IPS-NIHi7 (cell line): ENCODE results near the gene PDE4B.
A peak's percentile ranks its signal among the peaks of the same experiment; 100 is the strongest.

ENCODE experiments used
- DNase-seq: peaks from one replicate; pipeline ENCODE4 v3.0.0; 2012; ENCODE audit warnings: mixed read lengths; ENCODE audit errors: extremely low spot score

The PDE4B gene

DNA sequence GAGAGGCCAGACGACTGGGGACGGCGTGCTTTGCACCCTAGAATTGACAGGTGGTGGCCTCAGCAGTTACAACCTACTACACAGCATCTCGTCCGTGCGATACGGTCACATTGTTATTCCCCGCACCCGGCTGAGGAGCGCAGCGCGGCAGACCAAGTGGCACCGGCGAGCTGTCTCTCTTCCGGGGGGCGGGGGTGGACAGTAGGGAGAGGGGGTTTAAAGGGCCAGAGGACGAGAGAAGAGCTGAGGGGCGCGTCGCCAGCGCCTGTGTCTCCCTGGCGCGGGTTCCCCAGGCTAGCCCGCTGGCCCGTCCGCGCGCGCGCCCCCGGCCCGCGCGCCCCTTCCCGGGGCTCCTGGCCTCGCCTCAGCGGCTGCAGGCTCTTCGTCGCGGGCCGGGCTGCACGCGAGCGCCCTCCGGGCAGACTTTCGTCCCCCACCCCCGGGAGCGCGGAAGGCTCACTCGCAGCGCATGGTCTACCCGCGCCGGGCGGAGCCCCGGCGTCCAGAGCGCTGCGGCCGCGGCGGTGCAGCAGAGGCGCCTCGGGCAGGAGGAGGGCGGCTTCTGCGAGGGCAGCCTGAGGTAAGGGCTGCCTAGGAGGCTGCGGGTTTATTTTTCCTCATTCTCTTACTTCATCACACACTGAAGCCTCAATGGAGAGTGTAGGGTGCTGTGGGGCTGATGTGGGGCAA, at the start of gene PDE4B:
Gene PDE4B, plus strand, starts transcription at position 227 of the 690 bp plus-strand sequence.
- peak; percentile 58 for DNase-seq

DNA sequence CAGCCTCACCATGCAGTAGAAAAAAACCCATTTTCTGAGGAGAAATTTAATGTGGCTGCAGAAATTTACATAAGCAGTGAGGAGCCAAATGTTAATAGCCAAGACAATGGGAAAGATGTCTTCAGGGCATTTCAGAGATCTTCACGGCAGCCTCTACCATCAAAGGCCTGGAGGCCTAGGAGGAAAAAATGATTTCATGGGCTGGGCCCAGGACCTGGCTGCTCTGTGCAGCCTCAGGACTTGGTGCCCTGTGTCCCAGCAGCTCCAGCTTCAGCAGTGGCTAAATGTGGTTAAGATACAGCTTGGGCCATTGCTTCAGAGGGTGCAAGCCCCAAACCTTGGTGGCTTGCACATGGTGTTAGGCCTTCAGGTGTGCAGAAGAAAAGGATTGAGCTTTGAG, 48.0 kb upstream of the PDE4B start:
- no peak for DNase-seq

DNA sequence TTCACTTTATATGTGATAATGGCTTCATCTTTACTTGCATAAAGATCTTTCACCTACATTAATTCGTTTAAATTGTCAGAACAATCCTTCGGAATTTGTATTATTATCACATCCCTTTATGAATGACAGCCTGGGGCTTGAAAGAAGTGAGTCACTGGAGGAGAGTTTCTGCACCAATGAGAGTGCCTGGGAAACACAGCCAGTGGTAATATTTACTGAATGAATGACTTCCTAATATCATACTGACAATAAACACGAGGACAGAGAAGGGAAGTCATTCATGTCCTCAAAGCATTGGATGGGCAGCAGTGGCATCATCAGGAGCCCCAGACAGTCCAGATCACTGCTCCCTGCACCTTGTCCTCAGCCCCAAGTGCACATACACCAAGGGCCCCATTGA, 40.7 kb upstream of the PDE4B start:
- no peak for DNase-seq

DNA sequence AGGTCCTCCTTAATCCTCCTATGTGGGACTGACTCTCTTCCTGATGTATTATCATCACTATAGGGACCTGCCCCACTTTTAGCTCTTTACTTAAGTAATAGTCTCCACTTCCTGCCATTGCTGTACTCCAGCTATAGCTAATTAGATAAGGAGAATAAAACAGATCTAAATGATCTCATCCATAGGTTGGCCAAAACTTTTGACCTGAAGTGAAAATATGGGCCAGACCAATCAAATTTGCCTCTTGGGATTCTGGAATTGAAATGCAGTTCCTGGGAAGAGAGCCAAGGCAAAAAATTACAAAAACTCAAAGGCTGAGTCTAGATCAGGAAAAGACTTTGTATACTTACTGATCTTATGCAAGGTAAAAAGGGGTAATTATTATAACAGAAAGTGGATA, 36.1 kb upstream of the PDE4B start:
- DNase-seq = no peak

DNA sequence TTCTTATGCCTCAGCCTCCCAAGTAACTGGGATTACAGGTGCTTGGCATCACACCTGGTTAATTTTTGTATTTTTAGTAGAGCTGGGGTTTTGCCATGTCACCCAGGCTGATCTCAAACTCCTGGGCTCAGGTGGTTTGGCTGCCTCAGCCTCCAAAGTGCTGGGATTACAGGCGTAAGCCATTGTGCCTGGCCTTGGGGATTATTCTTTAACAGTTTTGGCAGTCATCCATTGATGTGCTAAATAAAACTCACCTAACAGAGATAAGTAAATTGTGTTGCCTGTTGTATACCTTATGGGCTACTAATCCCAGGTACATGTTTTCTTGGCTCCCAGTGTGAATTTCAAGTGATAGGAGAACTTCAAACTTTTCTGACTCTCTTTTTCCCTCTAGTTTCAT, 35.2 kb upstream of the PDE4B start:
- no peak for DNase-seq

DNA sequence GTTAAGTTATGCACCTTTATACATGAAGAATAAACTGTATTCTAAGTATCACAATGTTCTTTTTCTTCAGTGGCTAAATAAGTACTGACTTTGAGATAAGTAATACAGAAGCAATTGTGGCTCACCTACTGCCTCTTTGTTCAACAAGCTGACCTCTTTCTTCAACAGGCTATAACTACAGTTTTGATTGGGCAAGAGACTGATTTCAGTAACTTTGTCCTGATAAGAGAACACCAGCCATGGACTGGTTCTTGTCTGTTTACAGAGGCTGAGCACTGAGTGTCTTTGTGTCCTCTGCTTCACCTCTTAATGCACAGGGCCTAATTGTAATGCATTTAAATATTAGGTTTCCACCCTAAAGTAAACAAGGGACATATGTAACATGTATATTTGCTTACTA, 34.6 kb upstream of the PDE4B start:
- DNase-seq = no peak

DNA sequence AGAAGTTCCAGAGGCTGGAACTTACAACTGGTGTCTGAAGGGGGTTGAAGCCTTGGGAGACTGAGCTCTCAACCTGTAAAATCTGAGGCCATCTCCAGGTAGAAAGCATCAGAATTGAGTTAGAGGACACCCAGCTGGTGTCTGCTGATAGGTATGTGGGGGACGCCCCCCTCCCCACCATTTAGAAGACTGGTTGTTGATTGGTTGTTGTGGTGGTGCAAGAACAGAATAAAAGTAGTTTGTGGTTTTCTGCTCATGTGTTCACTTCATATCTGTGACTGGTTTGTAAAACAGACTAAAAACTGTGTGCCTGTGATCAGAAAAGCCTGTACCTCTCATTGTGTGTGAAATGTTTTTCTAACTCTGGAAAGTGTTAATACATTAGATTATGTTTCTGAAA, 33.2 kb upstream of the PDE4B start:
- DNase-seq = no peak

DNA sequence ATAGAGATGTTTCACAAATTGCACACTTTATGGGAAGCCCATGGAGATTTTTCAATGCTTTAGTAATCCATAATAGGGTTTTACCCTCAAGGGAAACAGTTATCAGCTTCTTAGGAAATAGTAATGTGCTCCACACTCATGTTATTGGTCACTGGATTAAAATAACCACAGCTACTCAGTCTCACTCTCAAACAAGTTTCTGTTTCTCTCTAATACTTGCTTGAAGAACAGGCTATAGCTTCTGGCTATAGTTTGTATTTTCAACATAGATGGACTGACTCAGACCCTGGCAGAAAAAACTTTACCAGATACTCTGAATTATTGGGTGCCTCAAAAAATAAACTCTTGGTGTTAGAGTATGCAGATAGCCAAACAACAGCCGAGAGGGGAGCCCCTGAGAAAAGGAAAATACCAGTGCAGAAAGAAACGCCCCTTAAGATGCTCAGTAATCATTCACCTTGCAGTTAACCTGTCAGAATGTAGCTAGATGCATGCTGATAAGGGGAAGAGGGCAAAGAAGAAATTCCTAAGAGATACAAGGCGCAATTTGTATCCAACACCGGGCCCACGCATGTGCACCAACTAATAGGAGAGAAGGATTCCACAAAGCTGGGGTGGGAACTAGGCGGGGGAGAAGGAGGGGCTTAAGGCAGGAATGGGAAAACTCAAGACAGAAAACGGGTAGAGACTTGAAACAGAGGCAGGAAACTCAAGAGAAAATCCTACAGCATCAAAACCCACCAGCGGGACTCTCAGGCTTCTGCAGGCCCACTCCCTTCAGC, 30.4 kb upstream of the PDE4B start:
- no peak for DNase-seq

DNA sequence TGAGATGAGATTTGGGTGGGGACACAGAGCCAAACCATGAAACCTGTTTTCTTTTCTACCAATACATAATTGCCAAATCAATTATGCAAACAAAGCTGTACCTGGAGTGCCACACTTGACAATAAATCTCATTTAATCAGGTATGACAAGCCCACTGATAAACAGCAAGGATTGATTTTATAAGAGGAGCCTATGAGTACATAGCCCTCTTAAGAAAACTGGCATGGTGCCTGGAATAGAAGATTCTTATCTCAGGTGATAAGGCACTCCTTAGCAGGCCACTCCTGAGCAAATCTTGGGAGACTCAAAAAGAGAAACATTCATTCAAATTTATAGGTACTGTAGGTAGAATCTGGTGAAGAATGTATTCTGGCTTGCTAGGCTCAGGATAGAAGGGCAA, 28.6 kb upstream of the PDE4B start:
- no peak for DNase-seq

DNA sequence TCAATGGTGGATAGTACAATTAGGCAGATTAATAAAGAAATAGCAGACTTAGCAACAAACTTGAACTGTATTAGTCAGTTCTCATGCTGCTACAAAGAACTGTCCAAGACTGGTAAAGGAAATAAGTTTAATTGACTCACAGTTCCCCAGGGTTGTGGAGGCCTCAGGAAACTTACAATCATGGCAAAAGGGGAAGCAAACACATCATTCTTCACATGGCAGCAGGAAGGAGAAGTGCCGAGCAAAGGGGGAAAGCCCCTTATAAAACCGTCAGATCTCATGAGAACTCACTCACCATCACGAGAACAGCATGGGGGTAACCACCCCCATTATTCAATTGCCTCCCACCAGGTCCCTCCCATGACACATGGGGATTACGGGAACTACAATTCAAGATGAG, 27.1 kb upstream of the PDE4B start:
- no peak for DNase-seq

DNA sequence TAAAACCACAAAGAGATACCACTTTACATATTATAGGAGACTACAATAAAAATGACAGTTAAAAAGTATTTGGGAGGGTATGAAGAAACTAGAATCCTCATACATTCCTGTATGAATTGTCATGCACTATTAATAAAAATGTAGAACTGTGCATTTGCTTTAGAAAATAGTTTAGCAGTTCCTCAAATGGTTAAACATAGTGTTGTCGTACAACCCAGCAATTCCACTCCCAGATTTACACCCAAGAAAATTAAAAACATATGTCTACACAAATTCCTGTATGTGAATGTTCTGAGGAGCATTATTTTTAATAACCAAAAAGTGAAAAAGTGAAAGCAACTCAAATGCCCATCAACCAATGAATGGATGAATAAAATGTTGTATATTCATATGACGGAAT, 23.1 kb upstream of the PDE4B start:
- DNase-seq = no peak

DNA sequence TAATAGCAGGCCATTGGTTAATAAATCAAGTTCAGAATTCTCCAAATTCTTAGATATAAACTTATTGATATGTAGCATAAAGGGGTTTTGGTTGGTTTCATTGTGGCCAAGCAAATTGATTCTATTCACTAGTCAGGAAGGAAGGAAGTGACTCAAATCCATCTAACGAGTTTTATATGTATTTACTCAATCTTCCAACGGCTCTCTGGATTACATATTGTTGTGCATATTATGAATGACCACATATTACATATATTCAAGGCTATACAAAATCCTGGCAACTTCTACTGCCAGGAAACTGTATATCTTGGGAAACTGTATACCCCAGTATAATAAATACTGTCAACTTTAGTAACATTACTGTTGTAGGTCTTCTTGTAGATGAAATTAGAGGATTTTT, 20.1 kb upstream of the PDE4B start:
- DNase-seq = no peak

DNA sequence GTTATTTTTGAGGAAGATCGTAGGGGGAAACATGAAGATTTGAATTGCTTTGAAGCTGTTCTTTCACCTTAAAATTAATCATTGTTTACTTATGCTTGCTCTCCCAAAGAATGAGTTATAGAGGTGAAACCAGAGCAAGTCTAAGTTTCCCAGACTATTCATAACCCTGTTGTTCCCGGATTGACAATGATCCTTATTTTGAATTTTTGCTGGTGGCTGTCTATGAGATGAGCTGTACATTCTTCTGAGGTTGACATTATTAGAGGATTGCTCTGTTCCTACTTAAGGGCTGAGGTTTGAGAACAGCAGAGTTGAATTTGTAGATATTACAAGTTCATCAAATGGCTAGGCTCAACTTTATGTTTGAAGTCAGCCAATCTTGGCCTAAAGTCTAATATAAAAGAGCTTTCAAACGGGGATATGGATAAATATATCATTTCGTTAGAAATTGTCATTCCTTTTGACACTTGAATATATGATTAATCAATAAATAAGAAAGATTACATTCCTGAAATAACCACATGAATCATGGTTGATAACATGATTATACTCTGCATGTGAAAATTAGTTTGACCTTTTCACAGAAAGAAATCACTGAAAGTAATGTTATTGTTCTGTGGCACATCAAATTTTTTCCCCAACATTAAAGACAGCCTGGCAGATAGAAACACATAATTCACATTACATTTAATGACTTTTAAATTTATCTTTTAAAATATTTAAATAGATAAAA, 19.1 kb upstream of the PDE4B start:
- DNase-seq = no peak

DNA sequence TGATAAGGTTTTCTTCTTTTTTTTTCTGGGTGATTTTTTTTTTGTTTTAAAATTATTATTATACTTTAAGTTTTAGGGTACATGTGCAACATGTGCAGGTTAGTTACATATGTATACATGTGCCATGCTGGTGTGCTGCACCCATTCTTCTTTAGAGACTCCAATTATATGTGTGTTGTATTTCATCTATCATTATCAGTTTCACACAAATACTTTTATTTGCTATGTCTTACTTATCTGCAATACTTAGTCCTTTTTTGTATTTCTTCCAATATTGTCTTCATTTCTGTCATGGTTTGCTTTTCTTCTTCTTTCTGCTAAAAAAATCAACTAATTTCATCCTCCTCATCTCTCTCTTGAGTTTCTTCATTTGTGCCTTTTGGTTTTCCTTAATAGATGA, 3.9 kb upstream of the PDE4B start:
- DNase-seq = no peak

DNA sequence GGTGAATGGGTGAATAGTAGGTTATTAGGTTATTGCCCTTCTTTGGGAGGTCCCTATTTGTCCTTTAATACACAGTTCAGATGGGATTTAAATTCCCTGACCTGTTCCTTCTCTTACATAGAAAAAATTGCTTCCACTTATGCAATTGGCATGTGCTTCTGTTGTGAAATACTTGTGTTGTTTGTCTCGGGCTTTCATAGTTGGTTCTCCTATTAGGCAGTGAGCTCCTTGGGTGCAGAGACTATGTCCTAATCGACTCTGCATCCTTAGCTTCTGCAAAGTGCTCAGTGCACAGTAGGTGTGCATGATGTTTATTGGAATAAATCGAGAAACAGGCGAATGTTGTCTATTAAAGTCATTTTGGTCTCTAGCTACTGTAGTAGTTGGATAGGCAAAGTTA, 1.3 kb upstream of the PDE4B start:
- DNase-seq = no peak

DNA sequence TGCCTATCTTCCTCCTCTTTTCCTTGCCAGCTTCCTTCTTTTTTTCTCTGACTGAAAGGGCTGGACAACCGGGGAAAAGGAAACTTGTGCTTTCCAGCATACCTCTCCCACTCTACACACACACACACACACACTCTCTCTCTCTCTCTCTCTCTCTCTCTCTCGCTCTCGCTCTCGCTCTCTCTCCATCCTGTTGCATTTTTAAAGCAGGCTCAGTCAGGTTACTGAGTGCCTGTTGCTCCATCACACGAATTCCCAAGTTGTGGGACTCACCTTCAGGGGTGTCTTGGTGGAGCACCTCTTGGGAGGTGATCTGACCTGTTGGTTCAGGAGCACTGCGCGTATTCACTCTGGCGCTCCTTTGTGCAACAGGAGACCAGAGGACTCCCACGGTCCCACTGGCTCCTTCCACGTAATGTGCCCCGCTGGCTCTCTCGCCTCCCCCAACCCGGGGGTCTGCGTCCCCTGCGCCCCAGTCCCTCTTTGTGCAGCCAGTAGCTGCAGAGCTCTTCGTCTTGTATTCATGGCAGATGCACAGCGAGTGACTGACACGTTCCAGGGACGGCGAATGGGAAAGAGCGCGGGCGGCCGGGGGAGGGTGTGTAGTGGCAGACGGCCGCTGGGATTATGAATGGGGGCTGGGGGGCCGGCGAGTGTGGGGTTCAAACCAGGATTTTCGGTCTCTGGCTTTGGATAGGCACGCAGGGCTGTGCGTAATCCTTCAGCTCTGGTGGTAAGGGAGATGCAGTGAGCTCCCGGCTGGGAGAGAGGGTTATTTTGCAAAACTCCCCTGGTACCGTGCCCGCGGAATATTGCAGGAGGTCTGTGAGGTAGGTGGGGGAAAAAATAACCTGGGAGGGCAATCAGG, 660 bp upstream of the PDE4B start:
- peak; percentile 17 for DNase-seq

DNA sequence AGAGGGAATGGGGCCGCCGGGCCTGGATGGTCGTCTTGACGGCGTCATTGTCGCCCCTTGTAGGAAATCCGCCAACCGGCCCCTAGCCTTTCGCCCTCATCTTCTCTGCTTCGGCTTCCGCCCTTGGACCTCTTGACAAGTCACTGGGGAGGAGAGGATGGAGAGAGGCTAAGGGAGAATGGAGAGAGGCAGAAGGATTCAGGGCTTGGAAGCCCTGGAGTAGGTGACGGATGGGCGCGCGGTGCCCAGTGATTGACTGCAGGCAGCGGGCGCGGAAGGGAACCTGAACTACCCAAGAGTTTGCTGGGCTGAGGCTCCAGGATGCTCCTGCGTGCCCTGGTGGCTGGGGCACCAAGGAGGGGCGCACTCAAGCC, 651 bp downstream of the PDE4B start:
- peak; percentile 15 for DNase-seq

DNA sequence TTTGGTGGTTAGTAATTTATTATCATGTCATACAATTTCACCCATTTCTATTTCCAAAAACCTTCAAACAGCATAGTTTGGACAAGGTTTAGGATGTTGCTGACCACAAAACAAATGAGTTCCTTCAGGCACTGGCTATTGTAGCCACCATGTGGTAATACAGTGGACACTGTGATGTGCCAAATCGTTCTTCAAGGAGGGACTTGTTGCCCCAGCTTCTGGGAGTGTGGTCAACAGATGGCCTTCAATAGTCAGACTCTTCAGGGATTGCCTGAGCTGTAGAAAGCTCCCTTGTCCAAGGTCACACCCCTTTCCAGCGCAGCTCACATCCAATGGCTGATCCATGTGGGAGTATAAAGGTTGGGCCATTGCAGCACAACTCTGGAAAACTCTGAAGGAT, 2.6 kb downstream of the PDE4B start:
- DNase-seq = no peak

DNA sequence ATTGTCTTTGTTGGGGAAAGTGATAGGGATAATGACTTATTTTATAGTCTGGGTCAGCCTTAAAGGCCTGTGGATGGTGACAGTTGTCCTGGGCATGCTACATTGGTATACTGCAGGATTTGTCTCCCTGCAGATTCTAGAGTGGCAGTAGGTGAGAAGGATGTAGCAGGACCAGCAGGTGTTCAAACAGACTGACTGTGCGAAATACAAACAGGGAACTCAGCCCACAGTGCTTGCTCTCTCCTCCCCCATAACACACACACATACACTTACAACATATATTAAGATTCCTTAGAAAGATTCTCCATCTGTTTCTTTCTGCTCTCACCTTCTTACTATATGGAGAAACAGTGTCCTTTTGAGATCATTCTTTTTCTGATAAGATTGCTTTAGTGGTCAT, 6.9 kb downstream of the PDE4B start:
- no peak for DNase-seq

DNA sequence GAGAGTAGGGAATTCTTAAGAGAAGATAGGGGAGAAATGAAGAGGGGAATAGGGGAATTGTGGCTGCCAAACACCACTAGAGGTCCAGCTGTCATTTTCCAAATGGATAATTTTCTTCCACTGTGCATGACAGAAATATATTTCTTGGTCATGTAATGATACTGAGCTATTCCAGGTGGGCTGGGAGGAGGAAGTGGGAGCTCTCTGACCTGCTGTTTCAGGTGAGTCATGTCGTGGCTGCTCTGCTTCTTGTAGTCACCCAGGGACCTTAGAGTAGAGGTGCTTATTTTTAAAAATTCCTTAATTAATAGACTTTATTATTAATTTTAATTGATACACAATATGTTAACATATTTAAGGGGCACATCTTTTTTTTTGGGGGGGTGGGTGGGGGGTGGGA, 11.9 kb downstream of the PDE4B start:
- no peak for DNase-seq

DNA sequence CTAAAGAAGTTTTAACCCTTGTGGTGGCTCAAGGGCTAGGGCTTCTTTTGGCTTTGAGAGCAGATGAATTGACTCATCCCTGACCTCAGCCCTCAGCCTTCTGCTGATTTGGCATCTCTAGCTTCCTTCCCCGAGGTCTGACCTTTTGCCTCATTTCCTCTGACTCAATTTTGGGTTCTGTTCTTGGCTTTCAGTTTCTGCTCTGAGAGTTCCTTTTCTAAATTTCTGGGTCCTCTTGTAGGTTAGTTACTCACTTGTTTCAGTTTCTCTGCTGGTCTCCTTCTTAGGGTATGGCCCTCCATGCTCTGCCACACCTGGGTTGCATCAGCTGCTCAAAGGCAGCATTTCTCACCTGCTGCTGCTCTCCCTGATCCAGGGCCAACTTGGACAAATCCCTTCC, 19.4 kb downstream of the PDE4B start:
- DNase-seq = peak; percentile 17

DNA sequence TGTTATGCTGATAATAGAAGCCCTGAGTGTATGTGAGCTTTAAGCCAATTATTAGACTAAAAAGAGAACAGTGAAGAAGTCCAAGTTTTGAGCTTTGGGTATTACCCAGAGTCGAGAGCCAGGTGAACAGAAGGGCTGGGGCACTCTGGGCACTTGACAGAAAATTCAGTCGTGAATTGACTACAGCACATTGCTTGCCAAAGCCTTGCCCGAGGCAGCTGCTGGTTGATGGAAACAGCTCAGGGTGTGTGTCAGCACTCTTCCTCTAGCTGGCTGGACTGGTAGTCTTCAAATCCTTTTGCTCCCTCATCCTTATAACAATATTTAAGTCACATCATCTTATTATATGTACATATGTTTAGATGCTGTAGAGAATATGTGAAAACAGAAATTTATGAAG, 21.3 kb downstream of the PDE4B start:
- DNase-seq = no peak
